ENCODE results near the gene KLHDC7B.
A peak's percentile ranks its signal among the peaks of the same experiment; 100 is the strongest.

The KLHDC7B gene

DNA sequence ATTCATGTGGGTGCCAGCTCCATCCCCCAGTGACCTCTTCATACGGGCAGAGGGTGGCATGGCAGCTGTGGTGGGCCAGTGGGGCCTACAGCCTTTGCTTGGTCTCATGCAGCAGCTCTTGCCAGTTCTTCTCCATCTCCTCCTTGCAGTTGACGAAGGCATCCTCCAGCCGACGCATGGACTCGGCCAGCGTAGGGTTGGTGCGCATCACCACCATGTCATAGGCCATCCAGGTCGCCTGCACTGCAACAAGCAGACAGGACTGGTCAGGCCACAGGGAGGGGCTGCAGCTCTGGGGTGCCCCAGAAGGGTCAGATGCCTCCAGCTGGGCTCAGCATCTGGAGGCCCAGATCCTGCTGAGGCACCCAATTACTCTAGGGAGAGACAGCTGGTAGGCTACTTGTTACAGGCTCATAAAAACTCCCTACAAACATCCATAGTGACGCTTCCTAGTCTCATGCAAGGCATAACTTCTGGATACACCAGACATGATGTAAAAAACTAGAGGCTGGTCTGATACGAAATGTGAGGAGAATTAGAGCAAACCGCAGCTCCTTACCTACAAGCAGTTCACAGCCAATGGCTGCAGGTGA lies 5.6 kb downstream of the KLHDC7B start:
- DNase-seq, result no peak

DNA sequence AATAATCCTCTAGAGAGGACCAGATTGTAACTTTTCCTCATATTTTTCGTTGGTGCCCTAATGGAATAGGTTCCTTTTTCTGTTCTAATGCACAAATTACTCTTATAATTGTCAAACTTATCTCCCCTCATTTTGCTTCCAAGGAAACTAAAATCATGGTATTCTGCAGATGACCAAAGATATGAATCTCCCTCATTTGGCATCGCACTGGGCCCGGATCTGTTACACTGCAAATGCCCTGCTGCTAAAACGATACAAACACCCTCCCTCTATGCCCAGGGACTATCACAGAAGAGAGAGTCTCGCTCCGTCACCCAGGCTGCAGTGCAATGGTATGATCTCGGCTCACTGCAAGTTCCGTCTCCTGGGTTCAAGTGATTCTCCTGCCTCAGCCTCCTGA lies 7.6 kb downstream of the KLHDC7B start:
- no peak for DNase-seq

DNA sequence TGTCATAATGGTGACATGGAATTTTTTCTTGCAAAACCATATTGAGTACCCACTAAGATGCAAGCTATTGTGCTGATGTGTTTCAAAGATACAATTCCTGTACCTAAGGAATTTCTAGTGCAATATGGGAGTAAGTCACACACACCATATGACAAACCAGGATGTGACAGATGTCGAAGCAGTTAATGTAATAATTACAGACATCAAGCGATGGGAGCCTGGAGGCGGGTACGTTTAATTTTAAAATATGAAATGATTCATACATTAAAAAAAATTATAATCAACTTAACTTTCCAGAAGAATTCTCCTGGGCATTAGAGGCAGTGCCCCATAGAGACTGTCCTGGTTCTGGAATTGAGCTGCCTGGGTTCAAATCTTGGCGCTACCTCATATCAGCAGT lies 11.0 kb downstream of the KLHDC7B start:
- DNase-seq, result no peak

DNA sequence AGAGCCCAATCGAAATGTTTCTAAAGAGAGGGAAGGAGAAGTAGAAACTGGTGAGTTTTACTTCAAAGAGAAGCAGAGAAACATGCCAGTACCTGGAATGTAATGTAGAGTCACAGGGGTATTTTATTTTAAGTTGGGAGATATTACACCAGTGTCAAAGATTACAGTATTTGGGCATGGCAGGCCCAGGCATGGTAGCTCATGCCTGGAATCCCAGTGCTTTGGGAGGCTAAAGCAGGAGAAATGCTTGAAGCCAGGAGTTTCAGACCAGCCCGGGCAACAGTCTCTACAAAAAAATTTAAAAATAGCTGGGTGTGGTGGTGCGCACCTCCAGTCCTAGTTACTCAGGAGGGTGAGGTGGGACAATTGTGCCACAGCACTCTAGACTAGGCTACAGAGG lies 14.3 kb downstream of the KLHDC7B start:
- no peak for DNase-seq

DNA sequence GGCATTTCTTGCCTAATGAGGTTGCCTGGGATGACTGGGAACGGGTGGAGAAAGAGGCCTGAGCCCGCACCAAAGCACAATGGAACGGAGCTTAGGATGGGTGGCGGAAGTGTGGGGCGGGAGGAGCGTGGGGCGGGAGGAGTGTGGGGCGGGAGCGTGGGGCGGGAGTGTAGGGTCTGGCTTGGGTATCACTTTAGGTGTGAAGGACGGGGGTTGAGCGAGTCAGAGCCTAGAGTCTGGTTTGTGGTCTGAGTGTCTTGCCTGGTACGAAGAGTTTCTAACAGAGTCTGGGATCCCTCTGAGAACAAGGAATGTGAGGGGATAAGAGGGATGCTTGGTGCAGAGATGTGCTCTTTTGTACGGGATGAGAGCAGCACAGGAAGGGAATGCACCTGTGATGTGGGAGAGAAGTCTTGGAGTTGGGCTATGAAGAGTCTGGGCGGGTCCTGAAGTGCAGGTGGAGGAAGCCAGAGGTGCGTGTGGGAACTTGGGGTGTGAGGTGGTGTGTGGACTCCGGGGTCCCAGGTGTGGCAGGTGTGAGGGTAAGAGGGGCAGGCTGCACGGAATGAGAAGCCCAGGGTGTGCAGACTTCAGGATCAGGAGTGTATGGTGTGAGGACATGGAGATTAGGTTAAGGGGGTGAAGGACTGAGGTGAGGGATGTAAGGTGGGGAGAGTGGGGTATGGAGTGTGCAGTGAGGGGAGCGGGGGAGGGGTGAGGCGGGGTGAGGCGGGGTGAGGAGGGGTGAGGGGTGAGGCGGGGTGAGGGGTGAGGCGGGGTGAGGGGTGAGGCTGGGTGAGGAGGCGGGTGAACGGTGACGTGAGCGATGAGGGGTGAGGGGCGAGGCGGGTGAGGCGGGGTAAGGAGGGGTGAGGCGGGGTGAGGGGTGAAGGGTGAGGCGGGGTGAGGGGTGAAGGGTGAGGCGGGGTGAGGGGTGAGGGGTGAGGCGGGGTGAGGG lies 16.0 kb downstream of the KLHDC7B start:
- DNase-seq, result no peak

DNA sequence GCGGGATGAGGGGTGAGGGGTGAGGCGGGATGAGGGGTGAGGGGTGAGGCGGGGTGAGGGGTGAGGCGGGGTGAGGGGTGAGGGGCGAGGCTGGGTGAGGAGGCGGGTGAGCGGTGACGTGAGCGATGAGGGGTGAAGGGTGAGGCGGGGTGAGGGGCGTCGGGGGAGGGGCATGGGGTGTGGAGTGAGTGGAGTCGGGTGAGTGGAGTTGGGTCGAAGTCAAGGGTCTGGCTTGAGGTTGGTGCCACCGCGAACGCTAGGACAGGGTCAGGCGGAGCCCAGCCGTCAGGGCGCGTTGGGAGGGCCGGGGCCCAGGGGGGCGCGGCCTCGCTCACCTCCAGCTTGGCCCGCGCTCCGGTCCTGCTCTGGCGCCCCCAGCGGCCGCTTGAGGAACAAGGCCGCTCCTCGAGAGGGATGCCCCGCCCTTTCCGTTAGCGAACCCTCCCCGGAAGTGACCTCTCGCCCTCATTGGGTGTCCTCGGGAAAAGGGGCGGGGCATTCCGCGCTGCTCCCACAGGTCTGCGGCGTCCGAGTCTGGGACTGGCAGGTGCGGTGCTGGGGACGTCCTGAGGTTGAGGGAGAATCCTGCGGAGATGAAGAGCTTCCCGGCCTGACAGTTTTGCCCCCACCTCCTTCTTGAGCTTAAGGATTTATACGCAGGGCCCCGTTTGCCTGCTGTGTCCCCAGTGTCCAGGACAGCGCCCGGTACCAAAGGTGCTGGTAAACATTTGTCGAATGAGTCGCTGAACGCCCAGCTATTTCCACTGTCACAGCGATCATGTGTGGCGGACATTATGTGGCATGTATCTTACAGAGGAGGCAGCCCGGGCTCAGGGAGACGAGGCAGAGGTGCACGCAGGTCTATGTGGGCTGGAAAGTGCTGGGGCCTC lies 17.1 kb downstream of the KLHDC7B start, which contains the start of gene SYCE3:
Gene SYCE3 (minus strand): TSS at position 397 of the 890 bp plus-strand sequence. CDS start 6,514 bp downstream, outside the sequence.
- DNase-seq, result peak; percentile 74

DNA sequence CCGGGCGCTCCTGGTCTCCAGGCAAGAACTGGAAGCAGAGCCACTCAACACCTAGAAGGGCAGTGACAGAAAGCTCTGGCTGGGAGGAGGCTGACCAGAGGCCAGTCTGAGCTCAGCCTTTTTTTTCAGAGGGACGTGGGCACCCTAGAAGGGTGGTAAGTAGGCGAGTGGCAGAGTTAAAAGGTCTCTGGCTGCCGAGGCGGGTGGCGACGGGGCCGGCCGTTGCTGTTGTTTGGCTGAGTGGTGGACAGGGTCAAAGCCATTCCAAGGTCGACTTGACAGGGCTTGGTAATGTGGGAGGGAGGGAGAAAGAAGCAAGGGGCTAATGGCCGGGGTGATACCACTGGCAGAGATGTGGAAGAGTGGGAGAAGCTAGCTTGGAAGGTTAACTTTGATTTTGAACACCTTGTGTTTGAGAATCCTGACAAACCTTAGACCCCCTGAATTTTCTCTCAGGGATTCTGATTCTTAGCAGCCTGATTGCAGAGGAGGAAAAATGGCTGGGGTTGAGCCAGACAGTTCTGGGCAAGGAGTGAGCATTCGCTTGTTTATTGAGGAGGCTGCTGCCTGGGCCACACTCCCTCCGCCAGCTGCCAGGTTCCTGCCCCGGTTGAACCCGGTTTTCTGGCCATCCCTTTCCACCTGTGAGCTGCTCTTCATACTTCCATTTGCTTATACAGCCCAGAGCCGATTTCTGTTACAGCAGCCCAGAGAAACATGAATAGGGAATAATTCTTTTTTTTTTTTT lies 17.9 kb downstream of the KLHDC7B start:
- no peak for DNase-seq

DNA sequence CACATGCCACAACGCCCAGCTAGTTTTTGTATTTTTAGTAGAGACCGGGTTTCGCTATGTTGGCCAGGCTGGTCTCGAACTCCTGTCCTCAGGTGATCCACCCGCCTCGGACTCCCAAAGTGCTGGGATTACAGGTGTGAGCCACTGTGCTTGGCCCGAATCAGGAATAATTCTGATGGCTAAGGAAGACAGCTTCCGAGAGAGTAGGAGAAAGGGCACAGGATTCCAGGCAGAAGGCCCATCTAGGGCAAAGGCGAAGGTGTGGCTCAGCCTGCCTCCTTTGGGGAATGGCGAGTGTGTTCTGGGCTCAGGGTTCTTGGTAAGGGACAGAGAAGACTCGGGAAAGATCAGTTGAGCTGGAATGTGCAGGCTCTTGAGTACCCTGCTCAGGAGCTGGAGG lies 18.6 kb downstream of the KLHDC7B start:
- no peak for DNase-seq

DNA sequence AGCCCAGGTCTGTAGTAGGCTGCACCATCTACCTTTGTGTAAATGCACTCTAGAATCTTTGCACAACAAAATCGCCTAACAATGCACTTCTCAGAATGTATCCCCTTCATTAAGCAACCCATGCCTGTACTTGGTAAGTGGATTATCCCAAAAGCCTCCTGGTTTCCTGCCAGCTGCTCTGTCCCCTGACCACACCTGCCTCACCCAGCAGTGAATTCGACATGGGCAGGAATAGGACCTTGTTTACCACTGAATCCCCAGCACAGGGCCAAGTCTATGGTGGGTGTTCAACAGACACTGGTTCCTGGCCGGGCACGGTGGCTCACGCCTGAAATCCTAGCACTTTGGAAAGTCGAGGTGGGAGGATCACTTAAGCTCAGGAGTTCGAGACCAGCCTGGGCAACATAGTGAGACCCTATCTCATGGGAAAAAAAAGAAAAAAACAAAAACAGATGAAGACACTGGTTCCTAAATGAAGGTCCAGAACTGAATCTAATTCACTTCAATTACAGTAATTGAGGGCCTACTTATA lies 22.1 kb downstream of the KLHDC7B start:
- no peak for DNase-seq

DNA sequence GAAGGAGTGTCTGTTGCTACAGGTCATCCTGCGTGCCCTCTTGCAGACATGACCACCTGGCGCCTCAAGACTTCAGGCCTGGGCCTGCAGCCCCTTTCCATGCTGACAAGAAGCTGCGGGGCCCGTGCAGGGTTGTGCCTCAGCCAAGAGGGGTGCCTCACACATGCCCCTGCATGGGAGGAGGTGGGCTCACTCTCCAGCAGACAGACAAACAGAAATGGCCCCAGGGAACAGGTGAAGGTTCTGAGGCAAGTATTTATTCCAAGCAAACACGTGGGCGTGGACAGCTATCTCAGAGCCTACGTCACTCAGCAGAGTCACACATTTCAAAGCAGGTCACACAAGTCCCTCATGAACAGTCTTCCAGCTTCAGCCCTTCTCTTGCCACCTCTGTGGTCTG lies 22.9 kb downstream of the KLHDC7B start:
- no peak for DNase-seq

DNA sequence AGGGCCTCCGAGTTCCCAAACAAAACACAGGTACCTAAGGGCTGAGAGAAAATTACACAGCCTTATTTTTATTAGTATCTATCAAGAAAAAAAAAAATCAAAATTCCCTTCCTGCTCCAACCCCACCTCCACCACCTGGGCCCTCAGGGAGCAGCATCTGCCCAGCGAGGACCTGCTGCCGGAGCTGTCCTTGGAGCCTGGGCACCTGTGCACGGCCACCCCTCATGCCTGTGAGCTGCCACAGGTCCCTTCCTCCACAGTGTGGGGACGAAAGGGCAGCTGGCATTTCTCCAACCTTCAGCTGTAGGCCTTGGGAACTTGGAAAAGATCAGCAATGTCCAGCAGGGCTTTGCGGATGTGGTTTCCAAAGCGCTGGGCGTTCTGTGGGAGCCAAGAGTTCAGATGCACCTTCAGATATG lies 23.4 kb downstream of the KLHDC7B start:
- no peak for DNase-seq

DNA sequence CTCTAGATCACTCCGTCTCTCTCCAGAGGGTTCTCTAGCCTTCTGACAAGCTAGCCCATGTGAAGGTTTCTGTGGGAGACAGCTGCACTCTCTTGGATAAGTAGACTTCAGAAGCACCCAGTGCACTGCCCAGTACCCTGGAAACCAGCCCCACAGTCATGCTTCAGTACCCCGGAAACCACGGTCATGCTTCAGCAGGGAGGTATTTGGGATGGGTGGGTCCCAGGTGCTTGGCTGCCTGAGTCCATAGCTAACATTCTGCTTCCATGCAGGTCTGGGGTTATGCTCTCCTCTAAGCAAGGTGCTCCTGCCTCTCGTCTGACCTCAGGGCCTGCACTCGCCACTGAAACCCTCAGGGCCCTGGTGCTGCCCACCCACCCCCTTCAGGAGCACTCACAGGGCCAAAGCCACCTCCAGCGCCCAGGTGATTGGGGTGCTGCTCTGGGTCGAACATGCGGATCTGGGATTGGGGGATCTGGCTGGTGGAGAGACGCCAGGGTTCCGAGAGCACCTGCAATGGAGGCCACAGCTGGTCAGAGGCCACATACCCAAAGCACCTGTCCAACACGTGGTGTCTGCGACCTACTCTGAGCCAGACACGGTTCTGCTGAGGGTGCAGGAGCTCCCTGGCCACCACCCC lies 24.3 kb downstream of the KLHDC7B start:
- DNase-seq, result peak; percentile 2

DNA sequence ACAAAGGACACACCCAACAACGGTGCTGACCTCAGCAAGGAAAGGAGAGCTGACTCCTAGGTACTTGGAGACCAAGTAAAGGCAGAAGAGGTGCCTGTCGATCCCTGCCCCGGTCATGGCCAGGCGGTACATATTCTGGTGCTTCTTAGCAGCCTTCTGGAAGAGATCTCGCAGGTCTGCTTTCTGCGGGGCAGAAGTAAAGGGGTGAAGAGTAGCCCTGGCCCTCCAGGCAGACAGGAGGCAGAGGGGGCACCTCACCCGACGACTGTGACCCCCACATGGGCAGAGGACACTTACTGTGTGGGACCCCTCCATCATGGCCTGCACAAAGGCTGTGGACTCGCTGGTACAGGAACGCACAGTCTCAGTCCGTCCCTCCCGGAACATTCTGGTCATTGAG lies 25.2 kb downstream of the KLHDC7B start:
- no peak for DNase-seq

DNA sequence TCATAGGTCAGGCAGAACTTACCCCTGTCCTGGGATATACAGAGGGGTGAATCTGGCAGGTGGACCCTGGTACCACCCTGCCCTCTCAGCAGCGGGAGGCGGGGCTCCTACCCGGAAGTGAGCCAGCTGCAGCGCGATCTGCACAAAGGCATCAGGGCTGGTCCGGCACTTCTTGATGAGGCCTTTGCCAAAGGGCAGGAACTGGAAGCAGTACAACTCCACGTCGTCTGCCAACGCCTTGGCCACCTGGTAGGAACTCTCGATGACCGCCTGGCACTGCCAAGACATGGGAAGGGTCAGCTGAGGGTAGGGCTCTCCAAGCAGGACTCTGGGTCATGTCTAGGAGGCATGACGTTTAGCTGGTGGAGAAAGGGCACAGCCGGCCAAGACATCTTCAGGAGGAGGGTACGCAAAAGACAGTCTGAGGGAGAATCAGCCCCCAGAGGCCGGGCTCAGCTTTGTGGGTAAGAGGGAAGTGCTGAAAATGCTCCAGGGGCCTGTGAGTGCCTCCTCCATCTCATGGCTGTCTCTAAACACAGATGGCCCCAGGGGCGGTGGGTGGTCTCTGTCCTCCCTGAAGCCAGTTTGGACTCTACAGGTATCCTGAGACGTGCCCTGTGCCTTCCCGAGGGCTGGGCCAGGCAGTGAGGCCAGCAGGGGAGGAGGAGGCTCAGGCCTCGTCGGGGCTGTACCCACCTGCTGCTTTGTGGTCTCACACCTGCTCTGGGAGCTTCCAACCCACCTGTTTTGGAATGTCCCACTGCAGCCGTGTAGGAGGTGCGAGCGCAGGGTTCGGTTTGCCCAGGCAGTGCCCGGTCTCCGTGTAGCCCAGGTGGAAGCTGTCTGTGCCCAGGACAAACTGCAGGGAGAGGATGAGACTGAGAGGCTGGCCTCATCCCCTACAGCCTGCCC lies 25.8 kb downstream of the KLHDC7B start:
- no peak for DNase-seq

DNA sequence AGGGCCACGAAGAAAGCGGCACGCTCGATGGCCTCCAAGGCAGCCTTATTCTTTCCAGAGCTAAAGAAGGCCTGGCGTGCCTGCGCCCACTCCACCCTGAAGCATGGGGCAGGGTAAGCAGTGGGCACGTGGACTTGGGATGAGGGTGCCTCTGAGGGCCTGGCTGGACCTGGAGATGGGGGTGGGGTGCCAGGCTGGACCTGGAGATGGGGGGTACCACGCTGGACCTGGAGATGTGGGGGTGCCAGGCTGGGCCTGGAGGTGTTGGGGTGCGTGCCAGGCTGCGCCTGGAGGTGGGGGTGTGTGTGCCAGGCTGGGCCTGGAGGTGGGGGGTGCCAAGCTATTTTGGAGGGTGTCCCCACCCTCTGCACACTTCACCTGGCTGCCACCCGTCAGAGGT lies 27.3 kb downstream of the KLHDC7B start:
- no peak for DNase-seq

DNA sequence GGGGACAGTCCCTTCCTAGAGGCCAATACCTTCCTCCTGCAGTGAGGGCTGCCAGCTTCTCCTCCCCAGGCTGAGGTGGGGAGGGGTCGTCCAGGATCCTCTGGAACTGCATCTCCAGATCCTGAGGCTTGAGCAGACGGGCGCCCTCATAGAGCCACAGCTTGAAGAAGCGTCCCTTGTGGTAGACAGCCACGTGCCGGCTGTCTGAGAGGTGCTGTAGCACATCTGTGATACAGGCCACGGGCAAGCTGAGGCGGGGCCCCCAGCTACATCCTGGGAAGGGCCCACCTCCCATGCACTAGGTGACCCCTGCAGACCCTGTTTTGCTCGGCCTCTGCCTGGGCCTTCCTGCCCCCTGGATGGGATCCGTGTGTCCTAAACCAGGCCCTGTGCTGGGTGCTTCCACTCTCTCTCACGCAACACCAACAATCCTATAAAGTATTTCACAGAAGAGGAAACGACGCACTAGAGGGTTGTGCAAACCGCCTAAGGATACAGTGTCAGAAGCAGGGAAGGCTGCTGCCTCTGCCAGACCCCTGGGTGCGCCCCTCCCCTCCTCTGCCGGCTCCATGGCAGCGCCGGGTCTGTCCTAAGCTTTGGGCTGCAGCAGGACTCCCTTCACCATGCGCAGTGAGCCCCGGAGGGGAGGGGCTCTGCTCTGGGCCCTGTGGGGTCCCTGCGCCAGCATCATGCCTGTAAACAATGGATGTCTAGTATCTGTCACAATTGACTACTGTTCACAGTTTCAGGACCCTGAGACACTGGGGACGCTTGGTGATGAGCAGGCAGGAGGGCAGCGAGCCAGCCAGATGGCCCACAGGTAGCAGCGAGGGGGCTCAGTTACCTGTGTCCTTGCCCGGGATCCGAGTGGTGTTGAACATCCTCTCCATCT lies 28.0 kb downstream of the KLHDC7B start:
- no peak for DNase-seq

DNA sequence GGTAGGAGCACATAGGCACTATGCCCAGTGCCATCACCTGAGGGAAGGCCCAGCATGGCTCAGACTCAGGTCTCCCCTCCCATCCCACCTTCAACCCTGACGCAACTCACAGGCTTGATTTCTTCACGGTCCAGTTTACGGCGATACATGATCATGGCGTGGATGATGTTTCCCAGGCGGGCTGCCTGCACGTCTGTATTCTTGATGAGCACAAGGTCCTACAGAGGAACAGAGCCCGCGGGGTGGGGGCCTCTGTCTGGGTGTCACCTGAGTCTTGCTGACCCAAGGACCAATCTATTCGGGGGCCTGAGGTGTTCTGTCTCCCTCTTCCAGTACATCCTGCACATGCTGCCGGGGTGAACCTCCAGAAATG lies 28.7 kb downstream of the KLHDC7B start:
- no peak for DNase-seq

DNA sequence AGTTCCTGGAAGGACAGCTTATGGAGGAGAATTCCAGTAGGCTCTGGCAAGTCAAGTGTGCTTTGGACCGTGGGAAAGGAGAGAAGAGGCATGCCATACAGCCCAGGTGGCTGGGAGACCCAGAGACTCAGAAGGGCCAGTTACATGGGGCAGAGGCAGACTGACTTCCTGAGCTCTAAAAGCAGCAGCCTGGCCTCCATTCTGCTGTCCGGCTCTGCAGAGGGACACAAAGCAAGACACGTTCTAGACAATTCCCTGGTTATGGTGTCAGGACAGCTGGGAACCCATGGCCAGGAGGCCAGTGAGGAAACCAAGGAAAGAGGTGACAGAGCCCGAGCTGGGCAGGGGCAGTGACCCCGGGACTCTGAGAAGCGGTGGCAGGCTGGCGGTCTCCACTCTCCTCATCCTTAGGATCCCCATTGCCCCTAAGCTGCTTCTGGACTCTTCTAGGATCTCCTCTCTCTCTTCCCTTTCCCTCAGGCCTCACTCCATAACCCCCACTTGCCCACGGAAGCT lies 29.8 kb downstream of the KLHDC7B start:
- DNase-seq, result no peak

DNA sequence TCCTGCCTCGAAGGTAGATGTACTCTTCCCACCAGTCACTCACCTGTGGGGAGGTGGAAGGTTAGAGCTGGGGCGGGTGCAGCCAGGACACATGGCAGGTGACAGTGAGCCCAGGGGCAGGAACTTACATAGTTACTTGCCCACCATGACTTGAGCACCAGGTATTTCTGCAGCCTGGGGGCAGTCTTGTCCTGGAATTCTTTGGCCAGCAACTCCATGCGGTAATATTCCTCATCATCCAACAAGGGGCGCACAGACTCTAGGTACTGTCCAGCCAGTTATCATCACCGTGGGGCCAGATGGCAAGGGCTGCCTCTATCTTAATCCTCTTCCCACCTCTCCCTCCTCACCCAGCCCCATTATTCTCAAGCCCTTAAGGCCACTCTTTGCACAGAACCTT lies 30.4 kb downstream of the KLHDC7B start:
- no peak for DNase-seq
